CD8-positive, alpha-beta T cell (primary cell): ENCODE measurements around the gene B3GNT4. TPM values are rescaled to one million over a fixed set of nuclear protein-coding genes. Genes with fewer than 3 reads are reported as not detected.

ENCODE experiments used
- total RNA-seq, 46 experiments: library from RNA in 2 of 46; stranded (reverse) in 2 of 46; gene quantifications; one replicate each; pipeline ENCODE4 v1.2.3 and lab custom pipeline; 2021 to 2026

The B3GNT4 gene
- total RNA-seq, 2 experiments from 2014 or later = not detected

Other genes with a start within 250 kb of the B3GNT4 start
- gene BCL7A, start 181.8 kb upstream of the B3GNT4 start, total RNA-seq = 1 to 10 TPM; 6.8 to 7.8 TPM
- gene MLXIP, start 125.0 kb upstream of the B3GNT4 start, total RNA-seq = 100 to 1,000 TPM; 117 to 132 TPM
- not detected for gene IL31, start 29.5 kb upstream of the B3GNT4 start, total RNA-seq
- under 1 TPM; 0.38 to 0.39 TPM for gene LRRC43, start 20.6 kb upstream of the B3GNT4 start, total RNA-seq
- gene DIABLO, start 22.3 kb downstream of the B3GNT4 start, total RNA-seq = 100 to 1,000 TPM; 104 to 112 TPM
- 10 to 100 TPM; 11.6 to 13.1 TPM for gene VPS33A, start 62.8 kb downstream of the B3GNT4 start, total RNA-seq
- 10 to 100 TPM; 48.6 to 49.6 TPM for gene CLIP1, start 219.0 kb downstream of the B3GNT4 start, total RNA-seq